Activated B cell treated with CpG ODN at 0.5 μM for 24 hours (primary cell): ENCODE measurements around the gene RPE65. TPM values are rescaled to one million over a fixed set of nuclear protein-coding genes. Genes with fewer than 3 reads are reported as not detected.
"Not testable (repeated sequence)": the region's sequence is repeated elsewhere in the genome, so short reads cannot be mapped to it uniquely, and the experiment has no call there.

Experiments
- ATAC-seq: fragments of 200-7000 bp; cut with Tn5 transposase; one replicate; pipeline ENCODE4 v1.10.0; 2021; ENCODE audit warnings: low read depth, mild to moderate bottlenecking, moderate library complexity
- CTCF ChIA-PET: fragments of 350-600 bp; sonication (Branson Sonifier 250); formaldehyde crosslinking; loops from one replicate; lab custom pipeline; 2021; ENCODE audit warnings: antibody characterized with exemption; lab: Charles Lee
- POLR2A ChIA-PET: fragments of 350-600 bp; sonication (Branson Sonifier 250); formaldehyde crosslinking; loops from one replicate; lab custom pipeline; 2021; ENCODE audit warnings: antibody characterized with exemption; lab: Charles Lee
- DNase-seq: peaks from one replicate; pipeline ENCODE4 v3.0.0; 2022
- H3K27ac Mint-ChIP-seq: one replicate; pipeline ENCODE4 v1.8.0; 2020; ENCODE audit warnings: mixed read lengths
- H3K27me3 Mint-ChIP-seq: one replicate; pipeline ENCODE4 v1.8.0; 2021; ENCODE audit warnings: mixed read lengths
- H3K36me3 Mint-ChIP-seq: one replicate; pipeline ENCODE4 v1.8.0; 2021; ENCODE audit warnings: low read depth, mixed read lengths
- H3K4me1 Mint-ChIP-seq: one replicate; pipeline ENCODE4 v1.8.0; 2021; ENCODE audit warnings: mixed read lengths
- H3K4me3 Mint-ChIP-seq: one replicate; pipeline ENCODE4 v1.8.0; 2020; ENCODE audit warnings: mild to moderate bottlenecking, mixed read lengths
- H3K9me3 Mint-ChIP-seq: one replicate; pipeline ENCODE4 v1.8.0; 2020; ENCODE audit warnings: mixed read lengths
- CTCF ChIP-seq: fragments of 200-600 bp; IDR thresholded peaks from one replicate; pipeline ENCODE4 v1.8.0; 2022; ENCODE audit warnings: antibody characterized with exemption, mild to moderate bottlenecking
- intact Hi-C: fragments of 100-400 bp; cut with micrococcal nuclease; formaldehyde crosslinking; loops from one replicate; pipeline ENCODE4 v1.15.1; 2024
- total RNA-seq: library from RNA; stranded (reverse); gene quantifications from 2 replicates; pipeline ENCODE4 v1.2.3, GENCODE V29; 2022

The RPE65 gene
- total RNA-seq, 1 donor from 2014 or later: not detected

GRCh38 chr1:68481041-68481440, 31.3 kb upstream of the RPE65 start:
- CTCF ChIA-PET: no interaction called here
- no peaks in the 10 kb centered on the region for H3K27me3 Mint-ChIP-seq

GRCh38 chr1:68479501-68479900, 29.7 kb upstream of the RPE65 start:
- DNase-seq: no peak
- Mint-ChIP-seq H3K4me3 (no peak overlapping the region), H3K4me1 (no peaks in the 10 kb centered on the region), H3K27ac (no peak overlapping the region), H3K27me3 (no peaks in the 10 kb centered on the region), H3K9me3 (no peaks in the 10 kb centered on the region), H3K36me3 (no peaks in the 10 kb centered on the region)
- ChIA-PET POLR2A (no interaction called here), CTCF (no interaction called here)
- TF ChIP-seq CTCF: no peak
- intact Hi-C loops: no loop called here
- ATAC-seq: no peak

More at GRCh38 chr1:68481041-68481440, 31.3 kb upstream of the RPE65 start:
- Mint-ChIP-seq H3K4me1 (no peaks in the 10 kb centered on the region), H3K27ac (no peak overlapping the region), H3K9me3 (no peaks in the 10 kb centered on the region), H3K4me3 (no peak overlapping the region), H3K36me3 (no peaks in the 10 kb centered on the region)
- DNase-seq (no peak), ATAC-seq (no peak)
- intact Hi-C loops: no loop called here
- TF ChIP-seq CTCF: no peak
- POLR2A ChIA-PET: no interaction called here

GRCh38 chr1:68478662-68479061, 28.9 kb upstream of the RPE65 start:
- TF ChIP-seq CTCF: no peak
- intact Hi-C loops: no loop called here
- Mint-ChIP-seq H3K4me1 (no peaks in the 10 kb centered on the region), H3K9me3 (no peaks in the 10 kb centered on the region), H3K4me3 (no peak overlapping the region), H3K27ac (no peak overlapping the region), H3K36me3 (no peaks in the 10 kb centered on the region), H3K27me3 (no peaks in the 10 kb centered on the region)
- ChIA-PET CTCF (no interaction called here), POLR2A (no interaction called here)
- DNase-seq (no peak), ATAC-seq (no peak)

GRCh38 chr1:68476626-68477025, 26.9 kb upstream of the RPE65 start:
- ATAC-seq, H3K4me3 Mint-ChIP-seq, DNase-seq, H3K4me1 Mint-ChIP-seq, intact Hi-C loops, H3K9me3 Mint-ChIP-seq, H3K27ac Mint-ChIP-seq, H3K27me3 Mint-ChIP-seq, CTCF ChIA-PET, POLR2A ChIA-PET, H3K36me3 Mint-ChIP-seq: not testable (repeated sequence)

- ATAC-seq (no peak), DNase-seq (no peak)
- no peaks in the 10 kb centered on the region for H3K27me3 Mint-ChIP-seq
- H3K27ac Mint-ChIP-seq: no peak overlapping the region
- ChIA-PET POLR2A (no interaction called here), CTCF (no interaction called here)
- H3K4me3 Mint-ChIP-seq: no peak overlapping the region
- no peaks in the 10 kb centered on the region for H3K9me3 Mint-ChIP-seq
- TF ChIP-seq CTCF: no peak
- no peaks in the 10 kb centered on the region for H3K36me3 Mint-ChIP-seq
- intact Hi-C loops: no loop called here
- H3K4me1 Mint-ChIP-seq: no peaks in the 10 kb centered on the region
These were observed 23.3 kb upstream of the RPE65 start for GRCh38 chr1:68473060-68473459.

GRCh38 chr1:68470388-68470970, 20.7 kb upstream of the RPE65 start:
- Mint-ChIP-seq H3K9me3 (no peaks in the 10 kb centered on the region), H3K27ac (no peak overlapping the region), H3K4me1 (no peaks in the 10 kb centered on the region), H3K36me3 (no peaks in the 10 kb centered on the region), H3K4me3 (no peak overlapping the region), H3K27me3 (no peaks in the 10 kb centered on the region)
- DNase-seq (no peak), ATAC-seq (no peak)
- intact Hi-C loops: no loop called here
- ChIA-PET CTCF (interaction anchor here (0.8 kb wide), 1 partner anchor 26 kb away, joined by 3 read pairs; no protein-coding TSS in a partner anchor), POLR2A (no interaction called here)
- TF ChIP-seq CTCF: no peak
